Ectodermal cell (in vitro differentiated cells): ENCODE data around the gene B4GALNT3.

ENCODE experiments used
- H3K27ac ChIP-seq: 2 replicates; pipeline ENCODE4 v1.7.0; 2013; ENCODE audit warnings: mild to moderate bottlenecking, low read depth, low read length; ENCODE audit not compliant: insufficient read depth, poor library complexity, severe bottlenecking
- H3K27me3 ChIP-seq: 2 replicates; pipeline ENCODE4 v1.7.0; 2013; ENCODE audit warnings: mild to moderate bottlenecking, low read length; ENCODE audit not compliant: insufficient read depth, control insufficient read depth, poor library complexity, severe bottlenecking
- H3K36me3 ChIP-seq: one replicate; pipeline ENCODE4 v1.7.0; 2013; ENCODE audit warnings: low read length; ENCODE audit not compliant: control insufficient read depth, insufficient read depth
- H3K4me1 ChIP-seq: one replicate; pipeline ENCODE4 v1.7.0; 2013; ENCODE audit warnings: low read length; ENCODE audit not compliant: control insufficient read depth, insufficient read depth
- H3K4me3 ChIP-seq: 2 replicates; pipeline ENCODE4 v1.7.0; 2013; ENCODE audit warnings: low read depth, low read length, control low read depth; ENCODE audit not compliant: insufficient read depth
- H3K9me3 ChIP-seq: 2 replicates; pipeline ENCODE4 v1.7.0; 2013; ENCODE audit warnings: mild to moderate bottlenecking, low read length, moderate library complexity; ENCODE audit not compliant: control insufficient read depth
- WGBS, 2 experiments: methylation state at CpG; one replicate each; pipeline ENCODE4 v1.1.7; 2013; ENCODE audit warnings: missing lambda C conversion rate in 2 of 2; 5-methylcytosine and 5-hydroxymethylcytosine counted together

Gene B4GALNT3

GRCh38 chr12:466762-467161 is 7.0 kb downstream of the B4GALNT3 start:
- Histone ChIP-seq H3K4me1 (peaks cover 12% of the 10 kb centered on the region), H3K27ac (no peak overlapping the region), H3K4me3 (no peak overlapping the region), H3K9me3 (no peaks in the 10 kb centered on the region), H3K27me3 (peaks cover 3% of the 10 kb centered on the region), H3K36me3 (no peaks in the 10 kb centered on the region)
- WGBS, 2 experiments: 93 to 95% methylated on average over 4 to 5 of the region's 5 CpGs

GRCh38 chr12:467591-467990 is 7.9 kb downstream of the B4GALNT3 start:
- Histone ChIP-seq H3K36me3 (no peaks in the 10 kb centered on the region), H3K4me3 (no peak overlapping the region), H3K4me1 (peaks cover 12% of the 10 kb centered on the region), H3K27ac (no peak overlapping the region), H3K9me3 (no peaks in the 10 kb centered on the region), H3K27me3 (no peaks in the 10 kb centered on the region)
- WGBS, 2 experiments: 96 to 98% methylated on average over 6 of the region's 6 CpGs

- Histone ChIP-seq H3K27ac (no peak overlapping the region), H3K36me3 (no peaks in the 10 kb centered on the region)
These were observed 9.1 kb downstream of the B4GALNT3 start for GRCh38 chr12:468671-469389.

GRCh38 chr12:470133-470532 is 10.4 kb downstream of the B4GALNT3 start:
- no peak overlapping the region for H3K4me3 ChIP-seq
- H3K27me3 ChIP-seq: no peaks in the 10 kb centered on the region
- no peak overlapping the region for H3K27ac ChIP-seq
- H3K9me3 ChIP-seq: no peaks in the 10 kb centered on the region
- 74 to 79% methylated on average over 11 of the region's 11 CpGs for WGBS, 2 experiments
- H3K36me3 ChIP-seq: no peaks in the 10 kb centered on the region
- peaks cover 6% of the 10 kb centered on the region for H3K4me1 ChIP-seq

More at GRCh38 chr12:468671-469389, 9.1 kb downstream of the B4GALNT3 start:
- H3K27me3 ChIP-seq: no peaks in the 10 kb centered on the region
- H3K4me3 ChIP-seq: no peak overlapping the region
- WGBS, 2 experiments: 89 to 91% methylated on average over 10 of the region's 10 CpGs
- no peaks in the 10 kb centered on the region for H3K9me3 ChIP-seq
- H3K4me1 ChIP-seq: peaks cover 12% of the 10 kb centered on the region

GRCh38 chr12:473198-473597 is 13.5 kb downstream of the B4GALNT3 start:
- Histone ChIP-seq H3K27ac (peak overlapping the region; percentile 5), H3K4me1 (peaks cover 26% of the 10 kb centered on the region), H3K27me3 (no peaks in the 10 kb centered on the region), H3K36me3 (no peaks in the 10 kb centered on the region), H3K9me3 (no peaks in the 10 kb centered on the region), H3K4me3 (no peak overlapping the region)
- 92% methylated on average over 4 to 5 of the region's 5 CpGs for WGBS, 2 experiments

GRCh38 chr12:473863-474577 is 14.3 kb downstream of the B4GALNT3 start:
- Histone ChIP-seq H3K27me3 (no peaks in the 10 kb centered on the region), H3K27ac (peak overlapping the region; percentile 30)

GRCh38 chr12:475286-475685 is 15.5 kb downstream of the B4GALNT3 start:
- WGBS, 2 experiments: 84 to 91% methylated on average over 5 of the region's 5 CpGs
- no peaks in the 10 kb centered on the region for H3K9me3 ChIP-seq
- H3K4me3 ChIP-seq: no peak overlapping the region
- H3K27ac ChIP-seq: no peak overlapping the region
- H3K4me1 ChIP-seq: peaks cover 21% of the 10 kb centered on the region
- no peaks in the 10 kb centered on the region for H3K27me3 ChIP-seq
- no peaks in the 10 kb centered on the region for H3K36me3 ChIP-seq

More at GRCh38 chr12:473863-474577, 14.3 kb downstream of the B4GALNT3 start:
- Histone ChIP-seq H3K9me3 (no peaks in the 10 kb centered on the region), H3K4me1 (peaks cover 26% of the 10 kb centered on the region), H3K36me3 (no peaks in the 10 kb centered on the region), H3K4me3 (no peak overlapping the region)
- 65 to 68% methylated on average over 8 to 9 of the region's 9 CpGs for WGBS, 2 experiments

- H3K27me3 ChIP-seq: no peaks in the 10 kb centered on the region
- no peaks in the 10 kb centered on the region for H3K36me3 ChIP-seq
- H3K27ac ChIP-seq: no peak overlapping the region
- H3K9me3 ChIP-seq: no peaks in the 10 kb centered on the region
- peaks cover 28% of the 10 kb centered on the region for H3K4me1 ChIP-seq
- WGBS, 2 experiments: 94 to 95% methylated on average over 4 of the region's 4 CpGs
- no peak overlapping the region for H3K4me3 ChIP-seq
These were observed 19.4 kb downstream of the B4GALNT3 start for GRCh38 chr12:479161-479560.

GRCh38 chr12:480831-481816 is 21.4 kb downstream of the B4GALNT3 start:
- Histone ChIP-seq H3K4me3 (no peak overlapping the region), H3K36me3 (no peaks in the 10 kb centered on the region), H3K27me3 (no peaks in the 10 kb centered on the region), H3K4me1 (peaks cover 24% of the 10 kb centered on the region), H3K9me3 (no peaks in the 10 kb centered on the region), H3K27ac (no peak overlapping the region)
- WGBS, 2 experiments: 73 to 76% methylated on average over 13 of the region's 13 CpGs
